ENCODE measurements around the gene MRPS14. TPM values are rescaled to one million over a fixed set of nuclear protein-coding genes. Genes with fewer than 3 reads are reported as not detected.

MRPS14 gene
- 29.4 TPM for total RNA-seq (2021; ENCODE audit: unreplicated experiment)
- polyA plus RNA-seq (2012), result 11.9 and 17.3 TPM in 2 replicates
- percentile 88 among the genes with signal in this experiment for Bru-seq, nascent RNA
- BruChase-seq, experiment 1, labeled RNA remaining after a 6-hour chase, result percentile 74 among the genes with signal in this experiment
- BruChase-seq, experiment 2, labeled RNA remaining after a 2-hour chase, result percentile 74 among the genes with signal in this experiment
- long read RNA-seq, transcript MRPS14-202 (3 exons, 2,115 nt), result major isoform, 23 of 25 reads
- long read RNA-seq, partial matches to known transcripts, result 1 of 25 reads
- long read RNA-seq, other reads (novel, unspliced or antisense), result 1 of 25 reads

DNA sequence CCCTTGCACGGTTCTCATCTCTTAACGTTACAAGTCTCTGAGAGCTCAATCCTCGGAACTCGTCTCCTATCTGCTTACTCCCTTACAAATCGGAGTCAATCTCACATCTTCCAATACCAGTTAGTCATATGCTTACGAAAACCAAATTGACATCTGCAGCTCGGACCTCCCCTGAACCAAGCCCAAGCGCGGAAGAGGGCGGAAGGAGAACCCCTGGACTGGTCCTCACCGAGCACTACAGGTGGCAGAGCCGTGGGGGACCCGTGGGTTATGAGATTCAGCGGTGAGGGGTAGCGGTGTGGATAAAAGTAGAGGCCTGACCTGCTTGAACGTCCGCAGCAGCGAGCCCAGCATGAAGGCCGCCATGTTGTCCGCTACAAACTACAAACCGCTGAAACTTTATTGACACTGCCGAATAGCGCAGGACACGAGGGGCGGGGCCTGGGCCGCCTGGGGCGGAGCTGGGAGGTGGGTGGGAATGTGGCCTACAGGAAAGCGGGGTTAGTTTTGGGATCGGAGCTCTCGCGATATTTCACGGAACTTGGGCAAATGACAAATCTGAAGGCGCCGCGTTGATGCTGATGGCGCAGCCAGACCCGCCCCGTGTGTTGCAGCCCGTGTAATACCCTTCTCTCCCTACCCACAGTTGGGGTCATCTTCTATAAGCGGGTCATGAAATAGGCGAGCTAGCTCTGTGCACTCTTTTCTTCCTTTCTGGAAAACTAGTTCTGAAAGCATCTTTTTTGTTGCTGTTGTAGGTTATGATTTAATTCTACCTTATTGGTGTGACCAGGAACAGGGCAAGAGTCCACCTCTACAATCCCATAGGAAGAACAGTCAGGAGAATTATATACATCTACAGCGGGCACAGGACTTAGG lies at the start of gene MRPS14:
Gene MRPS14, minus strand, starts transcription at position 383 of the 879 bp plus-strand sequence. Its CDS starts 17 bp downstream, at position 366.
- peak; percentile 98 for DNase-seq (ENCODE audit: low read depth, low spot score)
- H2AFZ ChIP-seq (ENCODE audit: low read depth, low read length, poor library complexity, severe bottlenecking), result peak within 1 kb of the TSS; percentile 71
- peaks cover 0 to 13% of the 10 kb centered on the region in 2 experiments; a peak in 2 of 4 replicates for H3K4me1 ChIP-seq (ENCODE audit: control insufficient read depth in 1 of 2, insufficient read depth in 2 of 2, low read length in 2 of 2)
- peak within 1 kb of the TSS; percentile 90 to 97 for H3K4me3 ChIP-seq (replicated peaks in 1 of 2; ENCODE audit: low read depth in 1 of 2, low read length in 2 of 2)
- H3K9me3 ChIP-seq (ENCODE audit: control insufficient read depth in 1 of 2, insufficient read depth in 1 of 2, low read depth in 1 of 2, low read length in 2 of 2), result no peaks in the 10 kb centered on the region
- peak within 1 kb of the TSS; percentile 67 for H3K27ac ChIP-seq (ENCODE audit: low read depth, low read length)
- peak within 1 kb of the TSS; percentile 84 for H3K4me2 ChIP-seq (ENCODE audit: low read length)
- ChIA-PET RAD21 (ENCODE audit: low non-redundant PET in 1 of 2, low total read pairs in 2 of 2, uncharacterized antibody in 2 of 2, unreplicated experiment in 2 of 2) (interaction anchor here in 1 of 2 experiments (0.8 kb wide), 1 partner anchor 123 kb away, joined by 3 read pairs; no protein-coding TSS in a partner anchor), POLR2A (interaction anchor here (1.4 to 2.1 kb wide), 2 partner anchors 9 to 24 kb away, joined by 9 to 21 read pairs; partner anchors contain the start of gene CACYBP), CTCF (interaction anchor here (0.6 to 1.5 kb wide), 4 partner anchors 122 to 296 kb away, joined by 3 to 7 read pairs (median 4); no protein-coding TSS in a partner anchor)
- H3K9ac ChIP-seq (ENCODE audit: low read length), result peak within 1 kb of the TSS; percentile 88
- intact Hi-C loops (cut with micrococcal nuclease), result no loop called here
- peak; percentile 96 for ATAC-seq
- H4K20me1 ChIP-seq (ENCODE audit: insufficient read depth), result no peaks in the 10 kb centered on the region
- BruUV-seq (replicated peaks), result TSS peak; percentile 71
- H3K79me2 ChIP-seq (ENCODE audit: insufficient read depth, low read length), result peaks cover 44% of the 10 kb centered on the region
- no peaks in the 10 kb centered on the region for H3K9me2 ChIP-seq (ENCODE audit: insufficient read depth)
- peaks cover 0 to 5% of the 10 kb centered on the region in 2 experiments; a peak in 2 of 4 replicates for H3K36me3 ChIP-seq (ENCODE audit: control insufficient read depth in 1 of 2, insufficient read depth in 2 of 2, low read length in 2 of 2)
- H3K27me3 ChIP-seq (ENCODE audit: insufficient read depth, low read length), result no peaks in the 10 kb centered on the region
- peak; percentile 48; the same call in 1 of the 2 replicates for TF ChIP-seq ZFX (IDR thresholded peaks at IDR 0.05)
- peak; percentile 90 for TF ChIP-seq SIN3A (IDR thresholded peaks at IDR 0.05; ENCODE audit: low read depth)
- peak; percentile 86 for TF ChIP-seq SP1 (IDR thresholded peaks at IDR 0.05; ENCODE audit: low read depth)
- TF ChIP-seq FOSL1 (IDR thresholded peaks at IDR 0.05; ENCODE audit: low read depth), result no peak
- peak; percentile 92 for TF ChIP-seq CBX3 (IDR thresholded peaks at IDR 0.05; ENCODE audit: low read depth)
- peak; percentile 76 for TF ChIP-seq TCF7L2 (IDR thresholded peaks at IDR 0.05; ENCODE audit: borderline replicate concordance, extremely low read depth, insufficient read depth, insufficient read length)
- TF ChIP-seq JUND (IDR thresholded peaks at IDR 0.05), result no peak
- TF ChIP-seq SRF (IDR thresholded peaks at IDR 0.05; ENCODE audit: low read depth), result peak; percentile 72
- TF ChIP-seq ELF1 (IDR thresholded peaks at IDR 0.05; ENCODE audit: borderline replicate concordance, low read depth), result no peak; the same call in 1 of the 2 replicates
- TF ChIP-seq YY1 (IDR thresholded peaks at IDR 0.05; ENCODE audit: extremely low read depth, insufficient replicate concordance, low read depth, low read length), result peak; percentile 98
- TF ChIP-seq, protein P1, sequence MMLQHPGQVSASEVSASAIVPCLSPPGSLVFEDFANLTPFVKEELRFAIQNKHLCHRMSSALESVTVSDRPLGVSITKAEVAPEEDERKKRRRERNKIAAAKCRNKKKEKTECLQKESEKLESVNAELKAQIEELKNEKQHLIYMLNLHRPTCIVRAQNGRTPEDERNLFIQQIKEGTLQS (IDR thresholded peaks at IDR 0.05), result no peak
- TF ChIP-seq, protein P2, sequence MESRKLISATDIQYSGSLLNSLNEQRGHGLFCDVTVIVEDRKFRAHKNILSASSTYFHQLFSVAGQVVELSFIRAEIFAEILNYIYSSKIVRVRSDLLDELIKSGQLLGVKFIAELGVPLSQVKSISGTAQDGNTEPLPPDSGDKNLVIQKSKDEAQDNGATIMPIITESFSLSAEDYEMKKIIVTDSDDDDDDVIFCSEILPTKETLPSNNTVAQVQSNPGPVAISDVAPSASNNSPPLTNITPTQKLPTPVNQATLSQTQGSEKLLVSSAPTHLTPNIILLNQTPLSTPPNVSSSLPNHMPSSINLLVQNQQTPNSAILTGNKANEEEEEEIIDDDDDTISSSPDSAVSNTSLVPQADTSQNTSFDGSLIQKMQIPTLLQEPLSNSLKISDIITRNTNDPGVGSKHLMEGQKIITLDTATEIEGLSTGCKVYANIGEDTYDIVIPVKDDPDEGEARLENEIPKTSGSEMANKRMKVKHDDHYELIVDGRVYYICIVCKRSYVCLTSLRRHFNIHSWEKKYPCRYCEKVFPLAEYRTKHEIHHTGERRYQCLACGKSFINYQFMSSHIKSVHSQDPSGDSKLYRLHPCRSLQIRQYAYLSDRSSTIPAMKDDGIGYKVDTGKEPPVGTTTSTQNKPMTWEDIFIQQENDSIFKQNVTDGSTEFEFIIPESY (IDR thresholded peaks at IDR 0.05; ENCODE audit: extremely low read depth, insufficient replicate concordance, low read length), result peak; percentile 95
- TF ChIP-seq EZH2 (IDR thresholded peaks at IDR 0.05), result no peak
- peak; percentile 86 for TF ChIP-seq POLR2A (IDR thresholded peaks at IDR 0.05; ENCODE audit: borderline replicate concordance, extremely low read depth, insufficient read depth, insufficient read length)
- TF ChIP-seq ZNF274 (IDR thresholded peaks at IDR 0.05; ENCODE audit: low read depth, low read length), result no peak
- TF ChIP-seq, protein P3, sequence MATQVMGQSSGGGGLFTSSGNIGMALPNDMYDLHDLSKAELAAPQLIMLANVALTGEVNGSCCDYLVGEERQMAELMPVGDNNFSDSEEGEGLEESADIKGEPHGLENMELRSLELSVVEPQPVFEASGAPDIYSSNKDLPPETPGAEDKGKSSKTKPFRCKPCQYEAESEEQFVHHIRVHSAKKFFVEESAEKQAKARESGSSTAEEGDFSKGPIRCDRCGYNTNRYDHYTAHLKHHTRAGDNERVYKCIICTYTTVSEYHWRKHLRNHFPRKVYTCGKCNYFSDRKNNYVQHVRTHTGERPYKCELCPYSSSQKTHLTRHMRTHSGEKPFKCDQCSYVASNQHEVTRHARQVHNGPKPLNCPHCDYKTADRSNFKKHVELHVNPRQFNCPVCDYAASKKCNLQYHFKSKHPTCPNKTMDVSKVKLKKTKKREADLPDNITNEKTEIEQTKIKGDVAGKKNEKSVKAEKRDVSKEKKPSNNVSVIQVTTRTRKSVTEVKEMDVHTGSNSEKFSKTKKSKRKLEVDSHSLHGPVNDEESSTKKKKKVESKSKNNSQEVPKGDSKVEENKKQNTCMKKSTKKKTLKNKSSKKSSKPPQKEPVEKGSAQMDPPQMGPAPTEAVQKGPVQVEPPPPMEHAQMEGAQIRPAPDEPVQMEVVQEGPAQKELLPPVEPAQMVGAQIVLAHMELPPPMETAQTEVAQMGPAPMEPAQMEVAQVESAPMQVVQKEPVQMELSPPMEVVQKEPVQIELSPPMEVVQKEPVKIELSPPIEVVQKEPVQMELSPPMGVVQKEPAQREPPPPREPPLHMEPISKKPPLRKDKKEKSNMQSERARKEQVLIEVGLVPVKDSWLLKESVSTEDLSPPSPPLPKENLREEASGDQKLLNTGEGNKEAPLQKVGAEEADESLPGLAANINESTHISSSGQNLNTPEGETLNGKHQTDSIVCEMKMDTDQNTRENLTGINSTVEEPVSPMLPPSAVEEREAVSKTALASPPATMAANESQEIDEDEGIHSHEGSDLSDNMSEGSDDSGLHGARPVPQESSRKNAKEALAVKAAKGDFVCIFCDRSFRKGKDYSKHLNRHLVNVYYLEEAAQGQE (IDR thresholded peaks at IDR 0.05; ENCODE audit: low read depth), result no peak
- TF ChIP-seq, protein P4, sequence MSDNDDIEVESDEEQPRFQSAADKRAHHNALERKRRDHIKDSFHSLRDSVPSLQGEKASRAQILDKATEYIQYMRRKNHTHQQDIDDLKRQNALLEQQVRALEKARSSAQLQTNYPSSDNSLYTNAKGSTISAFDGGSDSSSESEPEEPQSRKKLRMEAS (IDR thresholded peaks at IDR 0.05), result peak; percentile 90
- TF ChIP-seq EGR1 (IDR thresholded peaks at IDR 0.05; ENCODE audit: low read depth), result peak; percentile 64; the same call in 1 of the 2 replicates
- peak; percentile 97 for TF ChIP-seq POLR2AphosphoS5 (IDR thresholded peaks at IDR 0.05; ENCODE audit: low read depth, low read length)

Measured in HCT116 (cell line).